Activated CD4-positive, alpha-beta T cell treated with anti-CD3 and anti-CD28 coated beads, Interleukin-2, amount 10 ng/mL, durations not matched to agents 24 days and 14 days (primary cell): Measurements from ENCODE around the gene CRK. TPM values are rescaled to one million over a fixed set of nuclear protein-coding genes. Genes with fewer than 3 reads are reported as not detected.
"Not testable (repeated sequence)": the region's sequence is repeated elsewhere in the genome, so short reads cannot be mapped to it uniquely, and the experiment has no call there.

ENCODE experiments used
- DNase-seq: peaks from one replicate; pipeline ENCODE4 v3.0.0; 2022
- H3K27ac Mint-ChIP-seq: one replicate; pipeline ENCODE4 v1.8.0; 2022; ENCODE audit warnings: mild to moderate bottlenecking, mixed read lengths
- H3K27me3 Mint-ChIP-seq: one replicate; pipeline ENCODE4 v1.8.0; 2022; ENCODE audit warnings: mixed read lengths
- H3K36me3 Mint-ChIP-seq: one replicate; pipeline ENCODE4 v1.8.0; 2022; ENCODE audit warnings: low read depth, mild to moderate bottlenecking, mixed read lengths
- H3K4me1 Mint-ChIP-seq: one replicate; pipeline ENCODE4 v1.8.0; 2021; ENCODE audit warnings: mixed read lengths
- H3K4me3 Mint-ChIP-seq: one replicate; pipeline ENCODE4 v1.8.0; 2022; ENCODE audit warnings: mild to moderate bottlenecking, moderate library complexity, mixed read lengths
- H3K9me3 Mint-ChIP-seq: one replicate; pipeline ENCODE4 v1.8.0; 2021; ENCODE audit warnings: mixed read lengths
- intact Hi-C: fragments of 100-400 bp; cut with micrococcal nuclease; formaldehyde crosslinking; loops from one replicate; pipeline ENCODE4 v1.15.1; 2023
- total RNA-seq: library from RNA; stranded (reverse); gene quantifications from 2 replicates; pipeline ENCODE4 v1.2.3, GENCODE V29; 2022

CRK gene
- total RNA-seq, 1 donor from 2014 or later = 22.5 TPM

- intact Hi-C loops = no loop called here
- no peak for DNase-seq
- Mint-ChIP-seq H3K9me3 (no peaks in the 10 kb centered on the region), H3K36me3 (peaks cover 4% of the 10 kb centered on the region), H3K27ac (no peak overlapping the region), H3K4me1 (no peaks in the 10 kb centered on the region), H3K27me3 (no peaks in the 10 kb centered on the region), H3K4me3 (no peak overlapping the region)
These were observed 41.4 kb downstream of the CRK start for GRCh38 chr17:1414634-1415033.

- Mint-ChIP-seq H3K4me1 (no peaks in the 10 kb centered on the region), H3K27me3 (no peaks in the 10 kb centered on the region), H3K36me3 (peaks cover 4% of the 10 kb centered on the region), H3K9me3 (no peaks in the 10 kb centered on the region), H3K4me3 (no peak overlapping the region), H3K27ac (no peak overlapping the region)
- intact Hi-C loops = no loop called here
- no peak for DNase-seq
These were observed 41.9 kb downstream of the CRK start for GRCh38 chr17:1414001-1414574.

- DNase-seq = no peak
- H3K4me1 Mint-ChIP-seq = no peaks in the 10 kb centered on the region
- intact Hi-C loops = no loop called here
- H3K4me3 Mint-ChIP-seq = no peak overlapping the region
- no peaks in the 10 kb centered on the region for H3K27me3 Mint-ChIP-seq
- no peaks in the 10 kb centered on the region for H3K9me3 Mint-ChIP-seq
- peaks cover 4% of the 10 kb centered on the region for H3K36me3 Mint-ChIP-seq
- H3K27ac Mint-ChIP-seq = no peak overlapping the region
These were observed 42.7 kb downstream of the CRK start for GRCh38 chr17:1413281-1413791.

GRCh38 chr17:1412185-1413110 is 43.6 kb downstream of the CRK start:
- Mint-ChIP-seq H3K27ac (no peak overlapping the region), H3K4me3 (no peak overlapping the region), H3K4me1 (no peaks in the 10 kb centered on the region), H3K27me3 (no peaks in the 10 kb centered on the region), H3K9me3 (no peaks in the 10 kb centered on the region), H3K36me3 (no peaks in the 10 kb centered on the region)
- intact Hi-C loops = no loop called here
- DNase-seq = no peak

GRCh38 chr17:1402262-1402586 is 53.8 kb downstream of the CRK start:
- H3K9me3 Mint-ChIP-seq = no peaks in the 10 kb centered on the region
- intact Hi-C loops = no loop called here
- peaks cover 17% of the 10 kb centered on the region for H3K4me1 Mint-ChIP-seq
- no peak overlapping the region for H3K27ac Mint-ChIP-seq
- H3K27me3 Mint-ChIP-seq = peaks cover 3% of the 10 kb centered on the region
- H3K4me3 Mint-ChIP-seq = no peak overlapping the region
- no peak for DNase-seq
- peaks cover 25% of the 10 kb centered on the region for H3K36me3 Mint-ChIP-seq

GRCh38 chr17:1399679-1400512 is 56.1 kb downstream of the CRK start, which contains the start of gene YWHAE:
Gene YWHAE, minus strand, starts transcription at chr17:1400222. Its CDS starts 112 bp downstream, at chr17:1400110.
- Mint-ChIP-seq H3K36me3 (peaks cover 37% of the 10 kb centered on the region), H3K27ac (peak within 1 kb of the TSS; percentile 100), H3K4me3 (peak within 1 kb of the TSS; percentile 100), H3K4me1 (peaks cover 21% of the 10 kb centered on the region), H3K9me3 (no peaks in the 10 kb centered on the region), H3K27me3 (peaks cover 3% of the 10 kb centered on the region)
- peak; percentile 99 for DNase-seq
- intact Hi-C loops = loop anchor here (1.0 to 2.0 kb wide), 4 partner anchors 25 to 117 kb away; partner anchors contain the start of genes CRK and INPP5K

GRCh38 chr17:1398931-1399678 is 56.9 kb downstream of the CRK start:
- intact Hi-C loops = loop anchor here (2.0 kb wide), 3 partner anchors 24 to 118 kb away; partner anchors contain the start of gene INPP5K
- DNase-seq = peak; percentile 88
- H3K4me3 Mint-ChIP-seq = peak overlapping the region; percentile 100

GRCh38 chr17:1398028-1398427 is 58.0 kb downstream of the CRK start:
- DNase-seq = no peak
- Mint-ChIP-seq H3K9me3 (no peaks in the 10 kb centered on the region), H3K27ac (peak overlapping the region; percentile 100), H3K36me3 (peaks cover 45% of the 10 kb centered on the region), H3K4me1 (peaks cover 27% of the 10 kb centered on the region), H3K4me3 (peak overlapping the region; percentile 100), H3K27me3 (peaks cover 3% of the 10 kb centered on the region)
- intact Hi-C loops = loop anchor here (2.0 kb wide), 3 partner anchors 23 to 119 kb away; partner anchors contain the start of gene INPP5K

More at GRCh38 chr17:1398931-1399678, 56.9 kb downstream of the CRK start:
- peaks cover 22% of the 10 kb centered on the region for H3K4me1 Mint-ChIP-seq
- H3K27me3 Mint-ChIP-seq = peaks cover 3% of the 10 kb centered on the region
- no peaks in the 10 kb centered on the region for H3K9me3 Mint-ChIP-seq
- H3K27ac Mint-ChIP-seq = peak overlapping the region; percentile 100
- H3K36me3 Mint-ChIP-seq = peaks cover 39% of the 10 kb centered on the region

- intact Hi-C loops, H3K27me3 Mint-ChIP-seq, H3K9me3 Mint-ChIP-seq, DNase-seq, H3K4me3 Mint-ChIP-seq, H3K27ac Mint-ChIP-seq: not testable (repeated sequence)
- H3K4me1 Mint-ChIP-seq = peaks cover 35% of the 10 kb centered on the region
- H3K36me3 Mint-ChIP-seq = peaks cover 53% of the 10 kb centered on the region
These were observed 60.0 kb downstream of the CRK start for GRCh38 chr17:1395876-1396665.

GRCh38 chr17:1391577-1391976 is 64.5 kb downstream of the CRK start:
- Mint-ChIP-seq H3K4me1 (peaks cover 29% of the 10 kb centered on the region), H3K4me3 (no peak overlapping the region), H3K9me3 (no peaks in the 10 kb centered on the region), H3K36me3 (peaks cover 32% of the 10 kb centered on the region), H3K27ac (no peak overlapping the region), H3K27me3 (no peaks in the 10 kb centered on the region)
- no peak for DNase-seq
- intact Hi-C loops = no loop called here

GRCh38 chr17:1390432-1391367 is 65.3 kb downstream of the CRK start:
- intact Hi-C loops = no loop called here
- peak overlapping the region; percentile 69 for H3K27ac Mint-ChIP-seq
- H3K4me3 Mint-ChIP-seq = no peak overlapping the region
- H3K4me1 Mint-ChIP-seq = peaks cover 29% of the 10 kb centered on the region
- H3K27me3 Mint-ChIP-seq = no peaks in the 10 kb centered on the region
- no peaks in the 10 kb centered on the region for H3K9me3 Mint-ChIP-seq
- DNase-seq = no peak
- H3K36me3 Mint-ChIP-seq = peaks cover 25% of the 10 kb centered on the region
